Natural killer cell (primary cell): Measurements from ENCODE around the gene CMTM2. TPM values are rescaled to one million over a fixed set of nuclear protein-coding genes. Genes with fewer than 3 reads are reported as not detected.
A peak's percentile ranks its signal among the peaks of the same experiment; 100 is the strongest.

Experiments
- ATAC-seq, 3 donors: fragments of 150-1000 bp in 2 of 3; fragments of 200-7000 bp in 1 of 3; cut with Tn5 transposase; 1 replicate in 1 of 3; 2 replicates in 2 of 3; pipeline ENCODE4 v1.10.0; 2021; ENCODE audit warnings: mild to moderate bottlenecking in 2 of 3, moderate library complexity in 2 of 3
- DNase-seq, 2 donors: peaks; one replicate each; pipeline versions ENCODE4 v3.0.0 to v3.0.0-alpha.2; 2013 to 2021; ENCODE audit warnings: mixed read lengths in 1 of 2
- H3K27ac ChIP-seq: one replicate; pipeline ENCODE4 v1.5.1; 2013; ENCODE audit warnings: mild to moderate bottlenecking, low read length
- H3K27me3 ChIP-seq: one replicate; pipeline ENCODE4 v1.6.1; 2013; ENCODE audit warnings: low read length; ENCODE audit not compliant: control insufficient read depth, insufficient read depth
- H3K36me3 ChIP-seq: one replicate; pipeline ENCODE4 v1.6.1; 2013; ENCODE audit warnings: low read length; ENCODE audit not compliant: control insufficient read depth, insufficient read depth
- H3K4me1 ChIP-seq: one replicate; pipeline ENCODE4 v1.6.1; 2013; ENCODE audit warnings: low read length; ENCODE audit not compliant: control insufficient read depth, insufficient read depth
- H3K4me3 ChIP-seq: one replicate; pipeline ENCODE4 v1.5.1; 2013; ENCODE audit warnings: low read length
- H3K9me3 ChIP-seq: one replicate; pipeline ENCODE4 v1.6.1; 2013; ENCODE audit warnings: low read length; ENCODE audit not compliant: control insufficient read depth, insufficient read depth
- H3K27ac Mint-ChIP-seq, 2 donors: one replicate each; pipeline ENCODE4 v1.8.0; 2022; ENCODE audit warnings: mild to moderate bottlenecking in 2 of 2, mixed read lengths in 2 of 2, moderate library complexity in 1 of 2
- H3K27me3 Mint-ChIP-seq, 2 donors: one replicate each; pipeline ENCODE4 v1.8.0; 2022; ENCODE audit warnings: low read depth in 2 of 2, mixed read lengths in 2 of 2
- H3K36me3 Mint-ChIP-seq: one replicate; pipeline ENCODE4 v1.8.0; 2022; ENCODE audit warnings: mixed read lengths
- H3K4me1 Mint-ChIP-seq, 2 donors: one replicate each; pipeline ENCODE4 v1.8.0; 2022; ENCODE audit warnings: mixed read lengths in 2 of 2
- H3K4me3 Mint-ChIP-seq: one replicate; pipeline ENCODE4 v1.8.0; 2022; ENCODE audit warnings: mild to moderate bottlenecking, moderate library complexity, mixed read lengths
- H3K9me3 Mint-ChIP-seq, 2 donors: one replicate each; pipeline ENCODE4 v1.8.0; 2022; ENCODE audit warnings: mixed read lengths in 2 of 2
- CTCF ChIP-seq: fragments of 200-600 bp; IDR thresholded peaks from one replicate; pipeline ENCODE4 v1.8.0; 2022; ENCODE audit warnings: antibody characterized with exemption
- WGBS: methylation state at CpG from one replicate; pipeline ENCODE4 v1.1.7; 2013; ENCODE audit warnings: missing lambda C conversion rate; ENCODE audit not compliant: insufficient coverage; 5-methylcytosine and 5-hydroxymethylcytosine counted together
- intact Hi-C: fragments of 100-400 bp; cut with micrococcal nuclease; formaldehyde crosslinking; loops from one replicate; pipeline ENCODE4 v1.14.2; 2022
- total RNA-seq, 4 donors: library from RNA; stranded (reverse); fragments of 120-200 nt in 1 of 4; gene quantifications; one replicate each; pipeline versions ENCODE4 v1.2.3 to v1.2.4, GENCODE V29; 2013 to 2022

The CMTM2 gene
- total RNA-seq, 3 donors from 2014 or later (not counting 1 experiment from before 2014, with no cell fraction given): 0.61 to 1.6 (median 0.82) TPM

DNA sequence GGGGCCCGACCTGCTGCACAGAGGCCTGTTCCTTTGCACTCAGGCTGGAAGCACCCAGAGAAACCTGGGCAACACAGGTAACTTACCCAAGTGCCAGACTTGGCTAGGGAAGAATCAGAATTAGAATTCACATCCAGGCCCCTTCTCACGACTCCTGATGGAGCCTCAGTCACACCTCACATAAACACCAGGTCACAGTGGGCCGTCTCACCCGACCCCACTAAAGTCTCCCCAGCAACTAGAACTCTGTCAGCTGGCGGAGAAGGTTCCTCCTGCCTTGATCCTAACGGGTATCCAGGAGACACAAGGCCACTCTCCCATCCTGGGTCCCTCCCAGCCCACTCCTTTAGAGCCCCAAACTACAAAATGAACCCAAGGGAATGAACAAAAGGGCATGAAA, 35.7 kb upstream of the CMTM2 start:
- 93% methylated on average over 6 of the region's 6 CpGs for WGBS
- Mint-ChIP-seq H3K27me3 (no peaks in the 10 kb centered on the region), H3K9me3 (no peaks in the 10 kb centered on the region), H3K27ac (peak overlapping the region in 1 of 2 donors; percentile 2), H3K4me3 (no peak overlapping the region), H3K4me1 (peaks cover 20 to 39% of the 10 kb centered on the region in 2 donors), H3K36me3 (no peaks in the 10 kb centered on the region)
- no peak for ATAC-seq
- intact Hi-C loops: no loop called here
- no peak overlapping the region for H3K4me3 ChIP-seq
- no peak for DNase-seq
- H3K4me1 ChIP-seq: peaks cover 24% of the 10 kb centered on the region
- no peaks in the 10 kb centered on the region for H3K27me3 ChIP-seq
- no peak for TF ChIP-seq CTCF
- no peaks in the 10 kb centered on the region for H3K36me3 ChIP-seq
- H3K9me3 ChIP-seq: no peaks in the 10 kb centered on the region
- H3K27ac ChIP-seq: no peak overlapping the region

DNA sequence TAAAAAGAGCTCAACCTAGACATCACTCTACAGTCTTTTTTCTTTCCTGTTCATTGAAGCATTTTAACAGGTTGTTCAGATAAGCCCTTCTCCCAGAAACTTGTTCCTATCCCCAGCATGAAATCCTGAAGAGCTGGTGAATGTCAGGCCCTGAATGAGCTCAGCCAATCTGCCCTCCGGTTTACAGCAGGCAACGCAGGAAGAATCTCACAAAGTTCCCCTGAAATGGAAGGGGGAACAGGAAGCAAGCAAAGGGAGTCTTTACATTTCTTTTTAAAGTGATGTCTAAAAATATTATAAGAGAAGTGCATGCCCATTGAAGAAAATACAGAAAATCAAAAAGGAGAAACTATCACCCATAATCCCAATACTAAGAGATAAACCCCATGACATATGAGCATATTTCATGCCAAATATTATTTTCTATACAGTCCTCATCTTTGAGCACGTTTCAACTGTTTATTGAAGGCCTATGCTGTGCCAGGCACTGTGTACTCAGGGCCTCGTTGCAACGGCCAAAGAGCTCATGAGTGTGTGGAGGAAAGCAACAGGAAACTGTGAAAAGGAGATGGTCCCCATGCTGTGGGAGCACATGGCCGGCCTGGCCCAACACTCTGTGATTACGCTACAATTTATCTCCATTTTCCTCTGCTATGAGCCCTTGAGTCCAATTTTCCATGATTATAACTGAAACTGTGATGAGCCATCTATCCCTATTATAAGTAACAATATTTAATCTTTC, 35.1 kb upstream of the CMTM2 start:
- no peaks in the 10 kb centered on the region for H3K36me3 ChIP-seq
- no peak overlapping the region for H3K27ac ChIP-seq
- Mint-ChIP-seq H3K36me3 (no peaks in the 10 kb centered on the region), H3K9me3 (no peaks in the 10 kb centered on the region), H3K4me3 (no peak overlapping the region), H3K27ac (peak overlapping the region in 1 of 2 donors; percentile 2), H3K4me1 (peaks cover 26 to 41% of the 10 kb centered on the region in 2 donors), H3K27me3 (no peaks in the 10 kb centered on the region)
- DNase-seq (no peak), ATAC-seq (no peak)
- H3K4me1 ChIP-seq: peaks cover 29% of the 10 kb centered on the region
- no peaks in the 10 kb centered on the region for H3K9me3 ChIP-seq
- H3K4me3 ChIP-seq: no peak overlapping the region
- TF ChIP-seq CTCF: no peak
- intact Hi-C loops: no loop called here
- no peaks in the 10 kb centered on the region for H3K27me3 ChIP-seq
- WGBS: 74% methylated on average over 7 of the region's 7 CpGs

- intact Hi-C loops: no loop called here
- H3K4me3 Mint-ChIP-seq: peak overlapping the region; percentile 65
- Histone ChIP-seq H3K4me1 (peaks cover 46% of the 10 kb centered on the region), H3K4me3 (no peak overlapping the region), H3K27me3 (no peaks in the 10 kb centered on the region), H3K9me3 (no peaks in the 10 kb centered on the region), H3K36me3 (no peaks in the 10 kb centered on the region), H3K27ac (no peak overlapping the region)
- H3K36me3 Mint-ChIP-seq: no peaks in the 10 kb centered on the region
- no peak for ATAC-seq
- H3K27me3 Mint-ChIP-seq: peaks cover 0 to 1% of the 10 kb centered on the region in 2 donors
- peak overlapping the region; percentile 84 to 88 for H3K27ac Mint-ChIP-seq
- TF ChIP-seq CTCF: no peak
- 99% methylated on average over 5 of the region's 5 CpGs for WGBS
- H3K9me3 Mint-ChIP-seq: no peaks in the 10 kb centered on the region
- DNase-seq: no peak
- peaks cover 42 to 46% of the 10 kb centered on the region in 2 donors for H3K4me1 Mint-ChIP-seq
These were observed 31.9 kb upstream of the CMTM2 start for GRCh38 chr16:66547101-66547989.
